Astrocyte of the spinal cord (primary cell): ENCODE results near the gene ADCY9.

Experiments used
- DNase-seq: peaks from one replicate; pipeline ENCODE4 v3.0.0; 2011; ENCODE audit warnings: low read depth, low spot score
- H3K4me3 ChIP-seq: 2 replicates; pipeline ENCODE4 v1.5.1; 2011; ENCODE audit warnings: low read depth, mild to moderate bottlenecking, low read length, moderate library complexity
- in situ Hi-C: cut with HindIII; loops from 2 replicates; pipeline ENCODE4 v1.10.0; 2017; ENCODE audit warnings: low sequenced_read_pairs
- TF ChIP-seq, protein P1 (sequence below): IDR thresholded peaks from 2 replicates; pipeline ENCODE4 v1.5.1; 2012; ENCODE audit warnings: low read depth, mild to moderate bottlenecking, low read length, inconsistent platforms

The ADCY9 gene

DNA sequence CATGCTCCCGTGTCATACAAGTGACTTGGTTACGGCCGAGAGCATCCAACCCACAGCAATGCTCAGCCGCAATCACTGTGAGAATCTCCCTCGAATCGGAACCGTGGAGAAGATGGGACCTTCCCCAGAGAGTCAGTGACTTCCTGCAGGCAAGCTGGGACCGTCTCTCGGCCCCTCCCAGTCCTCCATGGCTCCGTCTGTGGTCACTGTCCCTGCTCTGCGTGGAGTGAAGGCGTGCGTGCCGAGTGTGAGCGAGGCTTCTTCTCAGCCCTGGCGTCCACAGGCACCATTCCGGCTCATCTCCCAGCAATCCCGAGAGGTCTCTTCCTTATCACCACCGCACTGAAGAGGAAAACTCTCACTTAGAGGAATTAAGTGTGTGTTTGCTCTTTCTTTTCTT lies 113.1 kb downstream of the ADCY9 start:
- DNase-seq, result no peak
- TF ChIP-seq, protein P1, sequence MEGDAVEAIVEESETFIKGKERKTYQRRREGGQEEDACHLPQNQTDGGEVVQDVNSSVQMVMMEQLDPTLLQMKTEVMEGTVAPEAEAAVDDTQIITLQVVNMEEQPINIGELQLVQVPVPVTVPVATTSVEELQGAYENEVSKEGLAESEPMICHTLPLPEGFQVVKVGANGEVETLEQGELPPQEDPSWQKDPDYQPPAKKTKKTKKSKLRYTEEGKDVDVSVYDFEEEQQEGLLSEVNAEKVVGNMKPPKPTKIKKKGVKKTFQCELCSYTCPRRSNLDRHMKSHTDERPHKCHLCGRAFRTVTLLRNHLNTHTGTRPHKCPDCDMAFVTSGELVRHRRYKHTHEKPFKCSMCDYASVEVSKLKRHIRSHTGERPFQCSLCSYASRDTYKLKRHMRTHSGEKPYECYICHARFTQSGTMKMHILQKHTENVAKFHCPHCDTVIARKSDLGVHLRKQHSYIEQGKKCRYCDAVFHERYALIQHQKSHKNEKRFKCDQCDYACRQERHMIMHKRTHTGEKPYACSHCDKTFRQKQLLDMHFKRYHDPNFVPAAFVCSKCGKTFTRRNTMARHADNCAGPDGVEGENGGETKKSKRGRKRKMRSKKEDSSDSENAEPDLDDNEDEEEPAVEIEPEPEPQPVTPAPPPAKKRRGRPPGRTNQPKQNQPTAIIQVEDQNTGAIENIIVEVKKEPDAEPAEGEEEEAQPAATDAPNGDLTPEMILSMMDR, result no peak
- in situ Hi-C loops, result no loop called here
- H3K4me3 ChIP-seq, result no peak overlapping the region

DNA sequence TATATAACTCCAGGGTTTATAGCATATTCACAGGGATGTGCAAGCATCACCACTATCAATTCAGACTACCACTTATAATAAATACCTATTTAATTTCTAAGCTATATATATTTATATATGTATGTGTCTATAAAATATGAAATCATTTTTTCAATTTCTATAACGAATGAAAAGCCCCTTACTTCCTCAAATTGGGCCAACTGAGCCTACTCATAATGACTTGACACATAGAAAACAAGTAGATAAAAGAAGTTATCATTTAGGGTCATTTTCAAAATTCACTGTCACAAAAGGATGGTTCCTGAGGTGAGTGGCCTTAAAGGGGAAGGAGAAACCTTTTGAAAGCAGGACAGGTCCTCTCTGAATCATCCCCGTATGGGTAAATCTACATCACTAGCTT lies 114.1 kb downstream of the ADCY9 start:
- H3K4me3 ChIP-seq, result no peak overlapping the region
- in situ Hi-C loops, result no loop called here
- no peak for DNase-seq
- TF ChIP-seq, protein P1, result no peak

DNA sequence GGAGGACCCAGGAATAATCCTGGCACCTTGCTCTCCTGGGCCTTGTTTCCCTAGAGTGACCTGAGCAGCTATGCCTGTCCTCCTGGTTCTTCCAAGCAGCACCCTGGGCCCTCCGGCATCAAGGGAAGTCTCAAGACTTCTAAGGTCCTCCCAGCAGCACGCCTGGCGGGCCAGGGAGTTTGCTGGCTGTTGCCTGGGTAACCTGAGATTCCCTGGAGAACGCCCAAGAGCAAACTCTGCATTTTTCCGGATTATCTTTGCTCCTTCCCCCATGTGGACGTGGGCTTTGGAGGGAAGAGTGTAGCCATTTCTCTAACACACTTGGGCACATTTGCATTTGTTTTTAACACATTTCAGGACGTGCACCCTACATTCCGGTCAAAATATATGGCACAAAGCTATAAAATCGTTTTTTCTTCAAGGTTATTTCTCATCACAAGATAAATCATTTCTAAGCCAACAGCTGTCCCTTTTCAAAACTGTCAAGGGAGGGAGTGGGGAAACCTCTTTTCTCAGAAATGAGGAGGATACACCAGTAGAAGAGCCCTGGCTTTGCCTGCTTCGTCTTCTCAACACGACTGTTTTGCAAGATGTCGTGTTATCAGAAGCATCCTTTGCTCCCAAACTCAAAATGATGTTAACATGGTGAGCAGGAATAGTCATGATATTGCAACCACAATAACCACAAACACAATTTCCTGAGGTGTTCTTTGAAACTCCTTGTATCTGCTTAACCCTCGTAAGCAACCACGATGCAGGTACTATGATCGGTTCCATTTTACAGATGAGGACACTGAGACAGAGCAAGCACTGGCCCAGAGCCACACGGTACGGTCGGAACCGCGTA lies 116.5 kb downstream of the ADCY9 start:
- H3K4me3 ChIP-seq, result no peak overlapping the region
- peak; percentile 63 for DNase-seq
- in situ Hi-C loops, result no loop called here
- TF ChIP-seq, protein P1, result no peak

DNA sequence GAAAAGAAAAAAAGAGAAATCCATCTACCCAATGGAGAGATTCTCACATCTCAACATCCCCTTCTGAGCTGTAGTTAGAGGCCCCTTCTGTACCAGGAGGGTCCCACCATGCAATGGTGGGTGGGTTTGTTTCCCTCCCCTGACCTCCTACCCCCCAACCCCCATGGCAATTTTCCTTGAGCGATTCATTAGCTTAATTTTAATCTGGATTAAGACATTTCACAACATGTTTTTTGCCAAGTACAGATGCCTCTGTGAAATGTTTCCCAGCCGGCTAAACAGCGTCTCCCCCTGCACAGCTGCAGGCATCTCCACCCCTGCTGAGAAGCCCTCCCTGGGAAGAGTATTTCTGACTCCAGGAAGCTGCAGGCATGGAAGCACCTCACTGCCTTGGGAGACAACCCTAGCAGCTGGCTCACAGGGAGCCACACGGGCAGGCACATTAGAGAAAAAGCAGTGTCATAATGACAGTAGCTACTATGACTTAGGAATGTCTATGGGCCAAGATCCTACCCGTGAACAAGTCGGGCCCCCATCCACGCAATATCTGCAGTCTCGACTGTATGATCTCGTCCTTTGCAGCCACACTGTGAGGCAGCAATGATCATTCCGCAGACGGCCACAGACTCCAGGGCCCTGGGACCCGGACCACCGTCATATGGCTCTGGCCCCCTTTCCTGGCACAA lies 117.3 kb downstream of the ADCY9 start:
- DNase-seq, result no peak
- TF ChIP-seq, protein P1, result no peak
- in situ Hi-C loops, result no loop called here
- H3K4me3 ChIP-seq, result no peak overlapping the region

DNA sequence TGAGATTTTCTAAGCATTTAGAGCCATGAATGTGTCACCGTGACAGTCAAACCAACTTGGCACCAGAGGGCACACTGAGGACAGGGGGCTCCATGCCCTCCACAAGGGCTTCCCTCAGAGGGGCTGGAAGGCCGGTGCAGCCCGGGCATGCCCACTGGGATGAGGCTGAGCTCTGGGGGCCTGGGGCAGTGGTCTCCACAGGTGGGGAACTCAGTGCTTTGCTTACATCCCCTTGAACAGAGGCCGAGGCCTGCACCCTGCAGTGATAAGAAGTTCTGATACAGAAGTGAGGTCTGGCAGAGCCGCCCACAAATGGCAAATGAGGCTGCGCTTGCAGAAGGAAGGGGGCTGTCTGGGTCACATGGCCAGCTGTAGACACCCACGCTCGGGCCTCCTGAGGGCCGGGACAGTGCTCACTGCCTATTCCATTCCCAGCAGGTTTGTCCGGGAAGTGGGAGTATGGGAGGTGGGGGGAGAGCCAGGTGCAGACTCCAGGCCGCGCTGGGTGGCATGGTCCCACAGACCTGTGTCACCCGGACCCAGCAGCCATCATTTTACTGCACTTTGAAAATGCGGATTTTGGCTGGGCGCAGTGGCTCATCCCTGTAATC lies 118.9 kb downstream of the ADCY9 start:
- H3K4me3 ChIP-seq, result no peak overlapping the region
- in situ Hi-C loops, result no loop called here
- no peak for DNase-seq
- TF ChIP-seq, protein P1, result no peak

DNA sequence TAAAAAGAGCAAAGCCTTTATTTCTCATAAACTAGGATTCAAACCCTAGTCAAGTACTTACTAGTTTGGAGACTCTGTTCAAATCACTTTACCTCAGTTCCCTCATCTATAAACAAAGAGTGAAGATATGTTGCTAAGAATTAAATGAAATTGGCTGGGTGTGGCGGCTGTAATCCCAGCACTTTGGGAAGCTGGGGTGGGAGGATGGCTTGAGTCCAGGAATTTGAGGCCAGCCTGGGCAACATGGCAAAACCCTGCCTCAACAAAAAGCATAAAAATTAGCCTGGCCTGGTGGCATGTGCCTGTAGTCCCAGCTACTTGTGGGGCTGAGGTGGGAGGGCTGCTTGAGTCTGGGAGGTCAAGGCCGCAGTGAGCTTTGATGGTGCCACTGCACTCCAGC lies 121.2 kb downstream of the ADCY9 start:
- TF ChIP-seq, protein P1, result no peak
- no peak overlapping the region for H3K4me3 ChIP-seq
- DNase-seq, result no peak
- in situ Hi-C loops, result no loop called here
